GM12878 (cell line): ENCODE data around the gene HSPBP1. TPM values are rescaled to one million over a fixed set of nuclear protein-coding genes. Genes with fewer than 3 reads are reported as not detected.

Experiments used
- CREM ChIP-seq: IDR thresholded peaks from 2 replicates; pipeline ENCODE4 v1.6.1; 2014; ENCODE audit warnings: antibody characterized with exemption, low read depth
- EGR1 ChIP-seq, 2 experiments: IDR thresholded peaks; 1 replicate in 1 of 2; 2 replicates in 1 of 2; pipeline ENCODE4 v1.6.1; 2011 to 2012; ENCODE audit warnings: low read depth in 2 of 2, low read length in 2 of 2, borderline replicate concordance in 1 of 2, mild to moderate bottlenecking in 1 of 2, moderate library complexity in 1 of 2
- ETV6 ChIP-seq, 2 experiments: fragments of 450-650 bp in 1 of 2; IDR thresholded peaks in 1 of 2; conservative IDR thresholded peaks in 1 of 2; 2 replicates each; pipeline ENCODE4 v1.6.1; 2014; ENCODE audit warnings: antibody characterized with exemption in 1 of 2, borderline replicate concordance in 1 of 2, low read depth in 1 of 2, mild to moderate bottlenecking in 1 of 2, moderate library complexity in 1 of 2
- MTA2 ChIP-seq: fragments of 450-650 bp; IDR thresholded peaks from 2 replicates; pipeline ENCODE4 v1.6.1; 2016; ENCODE audit warnings: low read depth, mild to moderate bottlenecking, moderate library complexity
- NR2C2 ChIP-seq: IDR thresholded peaks from 2 replicates; pipeline ENCODE4 v1.6.1; 2011; ENCODE audit warnings: borderline replicate concordance, low read depth; ENCODE audit not compliant: control insufficient read depth, insufficient read length
- NRF1 ChIP-seq: conservative IDR thresholded peaks from 2 replicates; pipeline ENCODE4 v1.6.1; 2011; ENCODE audit warnings: mild to moderate bottlenecking, low read depth, low read length, improper control_type of control experiment
- POLR2AphosphoS2 ChIP-seq: IDR thresholded peaks from 2 replicates; pipeline ENCODE4 v1.6.1; 2011; ENCODE audit warnings: low read depth, mild to moderate bottlenecking, low read length, improper control_type of control experiment, moderate library complexity
- RUNX3 ChIP-seq: IDR thresholded peaks from 2 replicates; pipeline ENCODE4 v1.6.1; 2012; ENCODE audit warnings: low read length, inconsistent platforms
- SIN3A ChIP-seq: IDR thresholded peaks from 2 replicates; pipeline ENCODE4 v1.6.1; 2012; ENCODE audit warnings: low read depth, low read length, improper control_type of control experiment
- ZNF217 ChIP-seq: fragments of 450-650 bp; IDR thresholded peaks from 2 replicates; pipeline ENCODE4 v1.6.1; 2017; ENCODE audit warnings: antibody characterized with exemption, mild to moderate bottlenecking
- ZNF274 ChIP-seq: IDR thresholded peaks from one replicate; pipeline ENCODE4 v1.8.0; 2011; ENCODE audit not compliant: insufficient read length, insufficient read depth
- polyA plus RNA-seq, 11 experiments: library from polyadenylated mRNA; depleted of rRNA in 4 of 11; unstranded in 6 of 11; stranded (reverse) in 5 of 11; fragments of >200 nt; fragmentation: Nextera tagmentation in 4 of 11; fragmentation: Illumina TruSeq in 1 of 11; extraction: Ambion mirVana in 4 of 11; extraction: Trizol in 1 of 11; gene quantifications; 1 replicate in 1 of 11; 2 replicates in 10 of 11; pipeline versions ENCODE4 v1.2.1 to v1.2.3, GENCODE V29; 2011 to 2016; ENCODE audit warnings: inconsistent platforms in 2 of 11, missing spikeins in 2 of 11, low read depth in 1 of 11
- total RNA-seq, 4 experiments: library from RNA; depleted of rRNA in 3 of 4; stranded (reverse); fragments of >200 nt in 3 of 4; fragmentation: Illumina TruSeq in 1 of 4; extraction: Trizol in 1 of 4; gene quantifications; 2 replicates each; pipeline versions ENCODE4 v1.2.1 to v1.2.3, GENCODE V29; 2013 to 2021
- TF ChIP-seq, protein P1 (sequence below): fragments of 450-650 bp; IDR thresholded peaks from 2 replicates; pipeline ENCODE4 v1.6.1; 2017; ENCODE audit warnings: antibody characterized with exemption, mild to moderate bottlenecking, moderate library complexity
- TF ChIP-seq, protein P2 (sequence below): fragments of 450-650 bp; IDR thresholded peaks from 2 replicates; pipeline ENCODE4 v1.6.1; 2016; ENCODE audit warnings: mild to moderate bottlenecking
- TF ChIP-seq, protein P3 (sequence below): IDR thresholded peaks from 2 replicates; pipeline ENCODE4 v1.6.1; 2012; ENCODE audit warnings: low read length, inconsistent platforms
- TF ChIP-seq, protein P4 (sequence below): fragments of 450-650 bp; IDR thresholded peaks from 2 replicates; pipeline ENCODE4 v1.6.1; 2017; ENCODE audit warnings: low read depth, mild to moderate bottlenecking, moderate library complexity
- TF ChIP-seq, protein P5 (sequence below): IDR thresholded peaks from 2 replicates; pipeline ENCODE4 v1.6.1; 2011; ENCODE audit warnings: mild to moderate bottlenecking, low read depth, low read length, moderate library complexity; ENCODE audit not compliant: insufficient replicate concordance
- TF ChIP-seq, protein P6 (sequence below): IDR thresholded peaks from 2 replicates; pipeline ENCODE4 v1.6.1; 2012; ENCODE audit warnings: low read depth, low read length, improper control_type of control experiment
- TF ChIP-seq, protein P7 (sequence below): fragments of 450-650 bp; IDR thresholded peaks from 2 replicates; pipeline ENCODE4 v1.6.1; 2014; ENCODE audit warnings: mild to moderate bottlenecking

HSPBP1 gene
- total and polyA plus RNA-seq, 10 of the 15 experiments (the other 5 are each of a cell fraction or from before 2014, with no cell fraction given), result 0.18 to 83.3 (median 23.0) TPM

DNA sequence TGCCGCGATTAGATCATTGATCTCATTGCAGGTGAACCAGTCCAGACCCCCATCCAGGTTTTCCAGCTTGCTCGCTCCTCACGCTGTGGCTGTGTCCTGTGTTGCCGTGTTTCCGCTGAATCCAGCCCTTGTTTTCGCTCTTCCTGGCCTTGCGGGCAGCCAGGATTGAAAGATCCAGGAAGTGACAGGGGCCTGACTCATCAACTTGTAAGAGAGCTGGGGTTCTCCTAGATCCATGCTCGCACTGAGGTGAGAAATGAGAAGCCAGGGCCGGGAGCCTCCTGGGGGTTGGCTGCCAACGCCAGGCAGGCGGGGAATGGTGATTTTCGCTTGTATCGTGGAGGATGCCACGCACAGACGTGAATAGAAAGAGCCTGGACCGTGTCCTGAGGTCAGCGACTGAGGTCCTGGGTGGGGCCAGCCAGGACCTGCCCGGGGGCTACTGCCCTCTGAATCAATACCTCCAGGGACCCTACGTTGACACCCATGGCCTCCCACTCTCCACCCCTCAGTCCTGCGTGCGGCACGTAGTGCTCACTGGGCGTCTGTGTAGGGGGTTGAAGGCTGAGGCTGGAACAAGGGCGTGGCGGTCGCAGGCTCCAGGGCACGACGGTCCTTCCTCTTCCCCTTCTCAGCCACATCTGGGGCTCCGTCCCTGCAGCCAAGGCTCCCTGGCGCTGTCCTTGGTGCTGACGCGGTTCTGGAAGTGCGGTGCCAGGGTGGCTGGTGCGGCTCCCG, 63.3 kb downstream of the HSPBP1 start (continued):
- no peak for TF ChIP-seq NRF1
- no peak for TF ChIP-seq ZNF274
- no peak for TF ChIP-seq EGR1 (IDR thresholded peaks at IDR 0.05; ENCODE audit: borderline replicate concordance in 1 of 2, low read depth in 2 of 2, low read length in 2 of 2)
- TF ChIP-seq, protein P1, sequence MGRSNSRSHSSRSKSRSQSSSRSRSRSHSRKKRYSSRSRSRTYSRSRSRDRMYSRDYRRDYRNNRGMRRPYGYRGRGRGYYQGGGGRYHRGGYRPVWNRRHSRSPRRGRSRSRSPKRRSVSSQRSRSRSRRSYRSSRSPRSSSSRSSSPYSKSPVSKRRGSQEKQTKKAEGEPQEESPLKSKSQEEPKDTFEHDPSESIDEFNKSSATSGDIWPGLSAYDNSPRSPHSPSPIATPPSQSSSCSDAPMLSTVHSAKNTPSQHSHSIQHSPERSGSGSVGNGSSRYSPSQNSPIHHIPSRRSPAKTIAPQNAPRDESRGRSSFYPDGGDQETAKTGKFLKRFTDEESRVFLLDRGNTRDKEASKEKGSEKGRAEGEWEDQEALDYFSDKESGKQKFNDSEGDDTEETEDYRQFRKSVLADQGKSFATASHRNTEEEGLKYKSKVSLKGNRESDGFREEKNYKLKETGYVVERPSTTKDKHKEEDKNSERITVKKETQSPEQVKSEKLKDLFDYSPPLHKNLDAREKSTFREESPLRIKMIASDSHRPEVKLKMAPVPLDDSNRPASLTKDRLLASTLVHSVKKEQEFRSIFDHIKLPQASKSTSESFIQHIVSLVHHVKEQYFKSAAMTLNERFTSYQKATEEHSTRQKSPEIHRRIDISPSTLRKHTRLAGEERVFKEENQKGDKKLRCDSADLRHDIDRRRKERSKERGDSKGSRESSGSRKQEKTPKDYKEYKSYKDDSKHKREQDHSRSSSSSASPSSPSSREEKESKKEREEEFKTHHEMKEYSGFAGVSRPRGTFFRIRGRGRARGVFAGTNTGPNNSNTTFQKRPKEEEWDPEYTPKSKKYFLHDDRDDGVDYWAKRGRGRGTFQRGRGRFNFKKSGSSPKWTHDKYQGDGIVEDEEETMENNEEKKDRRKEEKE, result no peak
- no peak for TF ChIP-seq MTA2
- no peak for TF ChIP-seq ZNF217
- no peak for TF ChIP-seq CREM
- TF ChIP-seq SIN3A, result no peak
- TF ChIP-seq, protein P2, sequence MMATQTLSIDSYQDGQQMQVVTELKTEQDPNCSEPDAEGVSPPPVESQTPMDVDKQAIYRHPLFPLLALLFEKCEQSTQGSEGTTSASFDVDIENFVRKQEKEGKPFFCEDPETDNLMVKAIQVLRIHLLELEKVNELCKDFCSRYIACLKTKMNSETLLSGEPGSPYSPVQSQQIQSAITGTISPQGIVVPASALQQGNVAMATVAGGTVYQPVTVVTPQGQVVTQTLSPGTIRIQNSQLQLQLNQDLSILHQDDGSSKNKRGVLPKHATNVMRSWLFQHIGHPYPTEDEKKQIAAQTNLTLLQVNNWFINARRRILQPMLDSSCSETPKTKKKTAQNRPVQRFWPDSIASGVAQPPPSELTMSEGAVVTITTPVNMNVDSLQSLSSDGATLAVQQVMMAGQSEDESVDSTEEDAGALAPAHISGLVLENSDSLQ, result no peak
- TF ChIP-seq RUNX3, result peak; percentile 56
- TF ChIP-seq POLR2AphosphoS2, result no peak
- no peak for TF ChIP-seq NR2C2
- TF ChIP-seq ETV6 (conservative IDR thresholded peaks at IDR 0.05 in 1 of 2, IDR thresholded peaks at IDR 0.05 in 1 of 2; ENCODE audit: borderline replicate concordance in 1 of 2, low read depth in 1 of 2), result no peak
- TF ChIP-seq, protein P3, sequence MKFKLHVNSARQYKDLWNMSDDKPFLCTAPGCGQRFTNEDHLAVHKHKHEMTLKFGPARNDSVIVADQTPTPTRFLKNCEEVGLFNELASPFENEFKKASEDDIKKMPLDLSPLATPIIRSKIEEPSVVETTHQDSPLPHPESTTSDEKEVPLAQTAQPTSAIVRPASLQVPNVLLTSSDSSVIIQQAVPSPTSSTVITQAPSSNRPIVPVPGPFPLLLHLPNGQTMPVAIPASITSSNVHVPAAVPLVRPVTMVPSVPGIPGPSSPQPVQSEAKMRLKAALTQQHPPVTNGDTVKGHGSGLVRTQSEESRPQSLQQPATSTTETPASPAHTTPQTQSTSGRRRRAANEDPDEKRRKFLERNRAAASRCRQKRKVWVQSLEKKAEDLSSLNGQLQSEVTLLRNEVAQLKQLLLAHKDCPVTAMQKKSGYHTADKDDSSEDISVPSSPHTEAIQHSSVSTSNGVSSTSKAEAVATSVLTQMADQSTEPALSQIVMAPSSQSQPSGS, result no peak
- TF ChIP-seq, protein P4, sequence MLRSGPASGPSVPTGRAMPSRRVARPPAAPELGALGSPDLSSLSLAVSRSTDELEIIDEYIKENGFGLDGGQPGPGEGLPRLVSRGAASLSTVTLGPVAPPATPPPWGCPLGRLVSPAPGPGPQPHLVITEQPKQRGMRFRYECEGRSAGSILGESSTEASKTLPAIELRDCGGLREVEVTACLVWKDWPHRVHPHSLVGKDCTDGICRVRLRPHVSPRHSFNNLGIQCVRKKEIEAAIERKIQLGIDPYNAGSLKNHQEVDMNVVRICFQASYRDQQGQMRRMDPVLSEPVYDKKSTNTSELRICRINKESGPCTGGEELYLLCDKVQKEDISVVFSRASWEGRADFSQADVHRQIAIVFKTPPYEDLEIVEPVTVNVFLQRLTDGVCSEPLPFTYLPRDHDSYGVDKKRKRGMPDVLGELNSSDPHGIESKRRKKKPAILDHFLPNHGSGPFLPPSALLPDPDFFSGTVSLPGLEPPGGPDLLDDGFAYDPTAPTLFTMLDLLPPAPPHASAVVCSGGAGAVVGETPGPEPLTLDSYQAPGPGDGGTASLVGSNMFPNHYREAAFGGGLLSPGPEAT, result no peak
- TF ChIP-seq, protein P5, sequence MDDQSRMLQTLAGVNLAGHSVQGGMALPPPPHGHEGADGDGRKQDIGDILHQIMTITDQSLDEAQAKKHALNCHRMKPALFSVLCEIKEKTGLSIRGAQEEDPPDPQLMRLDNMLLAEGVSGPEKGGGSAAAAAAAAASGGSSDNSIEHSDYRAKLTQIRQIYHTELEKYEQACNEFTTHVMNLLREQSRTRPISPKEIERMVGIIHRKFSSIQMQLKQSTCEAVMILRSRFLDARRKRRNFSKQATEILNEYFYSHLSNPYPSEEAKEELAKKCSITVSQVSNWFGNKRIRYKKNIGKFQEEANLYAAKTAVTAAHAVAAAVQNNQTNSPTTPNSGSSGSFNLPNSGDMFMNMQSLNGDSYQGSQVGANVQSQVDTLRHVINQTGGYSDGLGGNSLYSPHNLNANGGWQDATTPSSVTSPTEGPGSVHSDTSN, result no peak
- TF ChIP-seq, protein P6, sequence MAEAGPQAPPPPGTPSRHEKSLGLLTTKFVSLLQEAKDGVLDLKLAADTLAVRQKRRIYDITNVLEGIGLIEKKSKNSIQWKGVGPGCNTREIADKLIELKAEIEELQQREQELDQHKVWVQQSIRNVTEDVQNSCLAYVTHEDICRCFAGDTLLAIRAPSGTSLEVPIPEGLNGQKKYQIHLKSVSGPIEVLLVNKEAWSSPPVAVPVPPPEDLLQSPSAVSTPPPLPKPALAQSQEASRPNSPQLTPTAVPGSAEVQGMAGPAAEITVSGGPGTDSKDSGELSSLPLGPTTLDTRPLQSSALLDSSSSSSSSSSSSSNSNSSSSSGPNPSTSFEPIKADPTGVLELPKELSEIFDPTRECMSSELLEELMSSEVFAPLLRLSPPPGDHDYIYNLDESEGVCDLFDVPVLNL, result no peak
- TF ChIP-seq, protein P7, sequence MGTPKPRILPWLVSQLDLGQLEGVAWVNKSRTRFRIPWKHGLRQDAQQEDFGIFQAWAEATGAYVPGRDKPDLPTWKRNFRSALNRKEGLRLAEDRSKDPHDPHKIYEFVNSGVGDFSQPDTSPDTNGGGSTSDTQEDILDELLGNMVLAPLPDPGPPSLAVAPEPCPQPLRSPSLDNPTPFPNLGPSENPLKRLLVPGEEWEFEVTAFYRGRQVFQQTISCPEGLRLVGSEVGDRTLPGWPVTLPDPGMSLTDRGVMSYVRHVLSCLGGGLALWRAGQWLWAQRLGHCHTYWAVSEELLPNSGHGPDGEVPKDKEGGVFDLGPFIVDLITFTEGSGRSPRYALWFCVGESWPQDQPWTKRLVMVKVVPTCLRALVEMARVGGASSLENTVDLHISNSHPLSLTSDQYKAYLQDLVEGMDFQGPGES, result no peak
